ENCODE data around the gene EML1. TPM values are rescaled to one million over a fixed set of nuclear protein-coding genes. Genes with fewer than 3 reads are reported as not detected.

EML1 gene
- total RNA-seq, 4 donors from 2014 or later: 12.5 to 19.1 (median 16.6) TPM

GRCh38 chr14:99916091-99916383 lies 122.8 kb downstream of the EML1 start:
- intact Hi-C loops (cut with DNase I; ENCODE audit: low total_unique reads) (no loop called here), in situ Hi-C loops (cut with MboI; ENCODE audit: low sequenced_read_pairs in 4 of 4) (no loop called here)
- no peaks in the 10 kb centered on the region for H3K9me3 ChIP-seq
- peaks cover 0 to 43% of the 10 kb centered on the region in 2 donors for H3K36me3 ChIP-seq
- no peak overlapping the region for H3K4me3 ChIP-seq
- ATAC-seq (no peak), DNase-seq (no peak)
- H3K27ac ChIP-seq: no peak overlapping the region
- no peaks in the 10 kb centered on the region for H3K27me3 ChIP-seq
- TF ChIP-seq, protein P1, sequence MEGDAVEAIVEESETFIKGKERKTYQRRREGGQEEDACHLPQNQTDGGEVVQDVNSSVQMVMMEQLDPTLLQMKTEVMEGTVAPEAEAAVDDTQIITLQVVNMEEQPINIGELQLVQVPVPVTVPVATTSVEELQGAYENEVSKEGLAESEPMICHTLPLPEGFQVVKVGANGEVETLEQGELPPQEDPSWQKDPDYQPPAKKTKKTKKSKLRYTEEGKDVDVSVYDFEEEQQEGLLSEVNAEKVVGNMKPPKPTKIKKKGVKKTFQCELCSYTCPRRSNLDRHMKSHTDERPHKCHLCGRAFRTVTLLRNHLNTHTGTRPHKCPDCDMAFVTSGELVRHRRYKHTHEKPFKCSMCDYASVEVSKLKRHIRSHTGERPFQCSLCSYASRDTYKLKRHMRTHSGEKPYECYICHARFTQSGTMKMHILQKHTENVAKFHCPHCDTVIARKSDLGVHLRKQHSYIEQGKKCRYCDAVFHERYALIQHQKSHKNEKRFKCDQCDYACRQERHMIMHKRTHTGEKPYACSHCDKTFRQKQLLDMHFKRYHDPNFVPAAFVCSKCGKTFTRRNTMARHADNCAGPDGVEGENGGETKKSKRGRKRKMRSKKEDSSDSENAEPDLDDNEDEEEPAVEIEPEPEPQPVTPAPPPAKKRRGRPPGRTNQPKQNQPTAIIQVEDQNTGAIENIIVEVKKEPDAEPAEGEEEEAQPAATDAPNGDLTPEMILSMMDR (IDR thresholded peaks at IDR 0.05 in 4 of 5, conservative IDR thresholded peaks at IDR 0.05 in 1 of 5): no peak
- no peak for TF ChIP-seq POLR2A (IDR thresholded peaks at IDR 0.05)
- no peaks in the 10 kb centered on the region for H3K4me1 ChIP-seq

- TF ChIP-seq, protein P1 (IDR thresholded peaks at IDR 0.05 in 4 of 5, conservative IDR thresholded peaks at IDR 0.05 in 1 of 5): no peak
- no peak for TF ChIP-seq POLR2A (IDR thresholded peaks at IDR 0.05)
- H3K4me3 ChIP-seq: no peak overlapping the region
- no peaks in the 10 kb centered on the region for H3K9me3 ChIP-seq
- DNase-seq (no peak), ATAC-seq (no peak)
- no peak overlapping the region for H3K27ac ChIP-seq
- H3K36me3 ChIP-seq: peaks cover 0 to 48% of the 10 kb centered on the region in 2 donors
- H3K4me1 ChIP-seq: no peaks in the 10 kb centered on the region
- in situ Hi-C loops (cut with MboI; ENCODE audit: low sequenced_read_pairs in 4 of 4) (no loop called here), intact Hi-C loops (cut with DNase I; ENCODE audit: low total_unique reads) (no loop called here)
- no peaks in the 10 kb centered on the region for H3K27me3 ChIP-seq
Observed at GRCh38 chr14:99918781-99919180, 125.6 kb downstream of the EML1 start.

DNA sequence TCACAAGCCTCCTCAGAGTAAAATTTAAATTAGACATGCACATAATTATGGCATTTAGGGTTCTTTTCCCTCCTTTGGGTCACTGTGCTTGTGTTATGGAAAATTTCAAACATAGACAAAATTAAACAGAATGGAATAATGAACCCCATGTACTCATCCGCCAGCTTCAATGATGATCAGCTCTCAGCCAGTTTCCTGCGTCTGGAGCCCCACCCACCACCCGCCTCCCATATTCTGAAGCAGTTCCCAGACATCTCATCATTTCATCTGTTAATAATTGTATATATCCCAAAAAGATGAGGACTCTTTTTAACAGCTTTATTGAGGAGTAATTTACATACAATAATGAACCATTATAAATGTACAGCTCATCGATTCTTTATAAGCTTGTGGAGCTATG lies 128.2 kb downstream of the EML1 start:
- ATAC-seq: no peak
- TF ChIP-seq, protein P1 (IDR thresholded peaks at IDR 0.05 in 4 of 5, conservative IDR thresholded peaks at IDR 0.05 in 1 of 5): no peak
- no peak for TF ChIP-seq POLR2A (IDR thresholded peaks at IDR 0.05)
- Histone ChIP-seq H3K4me3 (no peak overlapping the region), H3K27me3 (no peaks in the 10 kb centered on the region), H3K9me3 (no peaks in the 10 kb centered on the region), H3K36me3 (peaks cover 0 to 38% of the 10 kb centered on the region in 2 donors), H3K4me1 (no peaks in the 10 kb centered on the region), H3K27ac (no peak overlapping the region)
- no peak for DNase-seq
- in situ Hi-C loops (cut with MboI; ENCODE audit: low sequenced_read_pairs in 4 of 4): no loop called here
- intact Hi-C loops (cut with DNase I; ENCODE audit: low total_unique reads): no loop called here

DNA sequence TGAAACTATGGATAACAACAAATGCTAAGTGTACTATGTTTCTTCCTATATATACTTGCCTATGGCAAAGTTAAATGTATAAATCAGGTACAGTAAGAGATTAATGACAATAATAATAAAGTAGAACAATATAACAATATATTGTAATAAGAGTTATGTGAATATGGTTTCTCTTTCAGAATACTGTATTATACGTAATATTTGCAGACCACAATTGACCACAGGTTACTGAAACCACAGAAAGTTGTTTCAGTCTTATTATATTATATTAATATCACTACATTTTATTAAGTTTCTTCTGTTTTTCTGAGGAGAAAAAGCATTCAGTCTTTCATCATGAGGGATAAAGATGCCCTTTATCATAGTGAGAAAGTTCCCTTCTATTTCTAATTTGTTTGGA lies 131.2 kb downstream of the EML1 start:
- peaks cover 0 to 29% of the 10 kb centered on the region in 2 donors for H3K36me3 ChIP-seq
- intact Hi-C loops (cut with DNase I; ENCODE audit: low total_unique reads): no loop called here
- no peak for ATAC-seq

GRCh38 chr14:99925471-99925870 lies 132.3 kb downstream of the EML1 start:
- Histone ChIP-seq H3K27me3 (no peaks in the 10 kb centered on the region), H3K4me3 (no peak overlapping the region), H3K27ac (no peak overlapping the region), H3K36me3 (peaks cover 0 to 24% of the 10 kb centered on the region in 2 donors), H3K4me1 (peaks cover 0 to 6% of the 10 kb centered on the region in 2 donors), H3K9me3 (no peaks in the 10 kb centered on the region)
- in situ Hi-C loops (cut with MboI; ENCODE audit: low sequenced_read_pairs in 4 of 4): no loop called here
- intact Hi-C loops (cut with DNase I; ENCODE audit: low total_unique reads): no loop called here
- no peak for DNase-seq
- TF ChIP-seq, protein P1 (IDR thresholded peaks at IDR 0.05 in 4 of 5, conservative IDR thresholded peaks at IDR 0.05 in 1 of 5): no peak
- no peak for TF ChIP-seq POLR2A (IDR thresholded peaks at IDR 0.05)
- ATAC-seq: no peak

More for the DNA sequence above, 131.2 kb downstream of the EML1 start:
- DNase-seq: no peak
- Histone ChIP-seq H3K27ac (no peak overlapping the region), H3K9me3 (no peaks in the 10 kb centered on the region), H3K4me1 (peaks cover 0 to 5% of the 10 kb centered on the region in 2 donors), H3K27me3 (no peaks in the 10 kb centered on the region), H3K4me3 (no peak overlapping the region)
- TF ChIP-seq, protein P1 (IDR thresholded peaks at IDR 0.05 in 4 of 5, conservative IDR thresholded peaks at IDR 0.05 in 1 of 5): no peak
- TF ChIP-seq POLR2A (IDR thresholded peaks at IDR 0.05): no peak
- in situ Hi-C loops (cut with MboI; ENCODE audit: low sequenced_read_pairs in 4 of 4): no loop called here

All from gastrocnemius medialis (tissue), 4 donors.